ENCODE results near the gene EVC. TPM values are rescaled to one million over a fixed set of nuclear protein-coding genes. Genes with fewer than 3 reads are reported as not detected.
"Not testable (repeated sequence)": the region's sequence is repeated elsewhere in the genome, so short reads cannot be mapped to it uniquely, and the experiment has no call there.

EVC gene
- total and polyA plus RNA-seq, 5 experiments from 2014 or later = 0.05 TPM; not detected in 4

DNA sequence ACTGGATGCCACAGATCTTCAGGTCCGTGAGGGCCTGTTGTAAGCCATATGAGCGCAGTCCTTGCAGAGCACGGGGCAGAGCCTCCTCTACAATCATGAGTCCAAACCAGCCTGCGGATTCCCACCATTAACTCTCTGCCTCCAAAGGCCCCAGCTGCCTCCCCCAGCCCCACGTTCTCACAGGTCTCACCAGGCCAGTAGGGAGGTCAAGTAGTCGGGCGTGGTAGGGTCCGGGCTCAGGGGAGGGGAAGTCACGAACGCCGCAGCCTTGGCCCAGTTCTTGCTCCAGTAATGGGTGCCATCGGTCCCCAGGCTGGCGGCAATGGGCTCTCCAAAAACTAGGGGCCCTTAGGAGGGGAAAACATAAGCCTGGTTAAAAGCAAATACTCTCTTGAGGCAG lies 128.3 kb downstream of the EVC start:
- no peak for ATAC-seq
- Mint-ChIP-seq H3K4me3 (no peak overlapping the region), H3K36me3 (no peaks in the 10 kb centered on the region)

DNA sequence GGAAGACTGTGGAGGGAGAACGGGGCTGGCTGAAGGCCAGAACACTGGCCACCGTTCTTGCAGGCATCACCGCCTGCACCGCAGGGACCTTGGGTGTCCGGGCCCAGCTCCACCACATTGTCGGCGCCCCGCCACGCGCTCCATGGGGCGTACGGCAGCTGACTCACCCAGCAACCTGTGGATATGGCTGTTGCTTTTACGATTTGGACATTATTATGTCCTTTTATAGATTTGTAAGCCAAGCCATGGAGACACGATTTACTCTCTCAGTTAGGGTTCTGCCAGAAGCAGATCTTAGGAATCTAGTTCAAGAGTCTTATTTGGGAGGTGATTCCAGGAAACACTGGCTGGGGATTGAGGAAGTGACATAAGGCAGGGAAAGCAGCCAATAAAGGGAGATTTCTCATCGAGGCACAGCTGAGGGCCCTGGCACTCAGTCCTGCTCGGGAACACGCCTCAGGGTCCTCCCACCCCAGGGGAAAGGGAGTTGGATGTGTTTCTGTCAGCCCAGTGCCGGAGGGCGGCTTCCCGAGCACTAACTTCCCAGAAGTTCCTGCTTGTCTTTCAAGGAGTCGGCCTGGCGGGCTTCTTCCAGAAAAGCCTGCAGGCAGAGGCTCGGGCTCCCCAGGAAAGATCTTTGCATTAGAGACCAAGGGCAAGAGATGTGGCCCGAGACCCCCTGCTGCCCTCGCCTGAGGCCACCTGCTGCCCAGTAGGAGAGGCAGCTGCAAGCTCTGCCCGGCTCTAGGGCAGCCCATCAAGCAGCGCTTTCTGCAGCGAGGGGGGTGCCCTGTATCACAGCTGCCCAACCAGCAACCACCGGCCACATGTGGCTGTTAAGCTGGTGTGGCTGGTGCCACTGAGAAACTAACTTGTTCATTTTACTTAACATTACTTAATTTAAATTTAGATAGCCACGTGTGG lies 129.0 kb downstream of the EVC start:
- ATAC-seq (no peak), DNase-seq (no peak)
- Mint-ChIP-seq H3K9me3 (peaks cover 0 to 10% (median 0%) of the 10 kb centered on the region in 9 donors), H3K4me1 (peaks cover 0 to 4% (median 0%) of the 10 kb centered on the region in 4 donors), H3K27ac (peak overlapping the region in 1 of 10 donors; percentile 67), H3K4me3 (no peak overlapping the region), H3K27me3 (peaks cover 0 to 10% (median 0%) of the 10 kb centered on the region in 5 donors), H3K36me3 (no peaks in the 10 kb centered on the region)
- POLR2A ChIA-PET = no interaction called here

More for the DNA sequence above, 128.3 kb downstream of the EVC start:
- peaks cover 0 to 4% (median 0%) of the 10 kb centered on the region in 4 donors for H3K4me1 Mint-ChIP-seq
- DNase-seq = no peak
- peak overlapping the region in 1 of 10 donors; percentile 67 for H3K27ac Mint-ChIP-seq
- H3K9me3 Mint-ChIP-seq = peaks cover 0 to 10% (median 0%) of the 10 kb centered on the region in 9 donors
- POLR2A ChIA-PET = no interaction called here
- H3K27me3 Mint-ChIP-seq = peaks cover 0 to 10% (median 0%) of the 10 kb centered on the region in 5 donors

DNA sequence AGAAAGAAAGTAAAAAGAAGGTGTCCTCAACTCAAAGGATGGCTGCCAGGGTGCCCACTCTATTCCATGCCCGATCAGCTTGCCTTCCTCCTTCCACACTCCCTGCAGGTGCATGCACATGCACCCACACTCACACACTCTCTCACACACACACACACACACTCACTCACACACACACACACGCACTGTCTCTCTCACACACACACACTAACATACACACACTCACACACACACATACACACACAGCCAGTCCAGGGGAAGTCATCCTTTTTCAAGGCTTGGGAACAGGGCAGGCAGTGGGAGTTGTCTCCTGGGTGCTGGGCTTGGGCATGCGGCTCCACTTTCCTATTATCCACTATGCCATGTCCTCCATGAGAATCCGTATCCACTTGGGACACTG lies 131.5 kb downstream of the EVC start:
- Mint-ChIP-seq H3K36me3 (no peaks in the 10 kb centered on the region), H3K27me3 (peaks cover 0 to 5% (median 0%) of the 10 kb centered on the region in 5 donors), H3K27ac (peak overlapping the region in 1 of 10 donors; percentile 8), H3K4me3 (no peak overlapping the region), H3K4me1 (peaks cover 0 to 4% (median 0%) of the 10 kb centered on the region in 4 donors), H3K9me3 (peaks cover 0 to 10% (median 0%) of the 10 kb centered on the region in 9 donors)
- POLR2A ChIA-PET = no interaction called here
- DNase-seq (no peak), ATAC-seq (no peak)

DNA sequence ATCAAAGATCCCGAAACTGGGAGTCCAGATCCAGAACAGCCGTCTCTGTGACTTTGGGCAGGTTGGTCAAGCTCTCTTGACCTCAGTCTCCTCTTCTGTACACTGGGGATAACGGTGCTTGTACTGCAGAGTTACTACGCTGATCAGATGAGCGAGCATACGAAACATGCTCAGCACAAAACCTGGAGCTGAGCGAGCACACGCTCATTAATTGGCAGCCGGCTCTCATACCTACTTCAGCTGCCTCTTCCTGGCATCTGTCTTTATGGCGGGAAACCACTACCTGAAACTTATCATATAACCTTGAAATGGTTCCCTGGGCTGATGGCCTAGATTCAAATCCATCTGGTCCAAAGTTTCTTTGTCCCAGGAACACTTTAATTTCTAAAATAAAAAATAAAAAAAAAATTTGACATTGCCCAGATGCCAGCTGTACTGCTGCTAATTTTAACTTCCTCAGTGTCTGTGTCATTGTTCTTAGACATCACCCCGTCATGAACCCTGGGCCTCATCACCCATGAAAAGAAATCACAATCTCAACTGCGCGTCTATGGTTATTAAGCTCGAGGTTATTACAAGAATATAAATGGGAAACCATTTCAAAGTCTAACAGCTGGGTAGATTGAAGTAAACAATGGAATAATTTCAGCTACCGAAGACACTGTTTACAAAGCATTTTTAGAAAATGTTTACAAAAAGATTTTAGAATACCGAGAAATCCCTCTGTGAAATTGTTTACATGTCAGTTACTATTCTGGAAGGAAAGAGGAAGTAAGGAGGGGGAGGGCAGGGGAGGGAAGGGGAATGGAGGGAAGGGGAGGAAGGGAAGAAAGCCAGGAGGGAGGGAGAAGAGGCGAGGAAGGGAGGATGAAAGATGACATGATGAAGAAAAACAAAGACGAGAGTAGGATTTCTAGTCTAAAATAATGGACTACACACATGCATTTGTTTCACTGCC lies 132.9 kb downstream of the EVC start:
- H3K4me3 Mint-ChIP-seq = no peak overlapping the region
- POLR2A ChIA-PET = no interaction called here
- H3K9me3 Mint-ChIP-seq = peaks cover 0 to 10% (median 0%) of the 10 kb centered on the region in 9 donors
- H3K27ac Mint-ChIP-seq = no peak overlapping the region
- DNase-seq (no peak), ATAC-seq (no peak)
- peaks cover 0 to 15% (median 5%) of the 10 kb centered on the region in 5 donors for H3K27me3 Mint-ChIP-seq
- H3K36me3 Mint-ChIP-seq = no peaks in the 10 kb centered on the region
- peaks cover 0 to 4% (median 0%) of the 10 kb centered on the region in 4 donors for H3K4me1 Mint-ChIP-seq

DNA sequence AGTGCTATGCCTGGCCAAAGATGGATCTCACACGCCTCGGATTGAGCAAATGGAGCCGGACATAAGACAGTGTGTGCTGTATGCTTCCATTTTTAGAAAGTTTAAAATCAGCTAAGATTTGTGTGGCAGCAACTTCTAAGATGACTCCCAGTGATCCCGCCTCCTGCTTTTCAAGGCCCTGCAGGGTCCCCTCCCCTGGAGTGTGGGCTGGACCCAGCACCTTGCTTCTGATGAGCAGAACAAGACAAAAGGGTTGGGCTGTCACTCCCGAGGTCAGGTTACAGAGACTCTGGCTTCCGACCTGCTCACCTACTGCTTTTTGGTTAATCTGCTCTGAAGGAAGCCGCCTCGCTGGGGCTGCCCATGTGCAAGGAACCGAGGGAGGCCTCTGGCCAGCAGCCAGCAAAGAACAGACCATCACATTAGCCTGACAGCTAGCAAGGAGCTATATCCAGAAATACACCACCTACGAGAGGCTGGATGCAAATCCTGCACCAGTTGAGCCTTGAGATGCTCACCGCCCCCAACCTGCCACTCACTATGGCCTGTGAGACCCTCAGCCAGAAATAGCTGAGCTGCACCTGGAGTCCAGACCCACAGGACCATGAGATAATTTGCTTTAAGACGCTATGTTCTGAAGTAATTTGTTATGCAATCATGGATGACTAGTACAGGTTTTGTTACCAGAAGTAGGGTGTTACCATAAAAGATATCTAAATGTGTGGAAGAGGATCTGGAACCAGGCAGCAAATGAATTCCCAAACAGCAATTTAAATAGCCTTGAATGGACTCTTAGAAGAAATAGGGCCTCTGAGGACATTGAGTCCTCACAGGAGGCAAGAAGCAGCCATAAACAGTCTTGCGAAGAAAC lies 134.3 kb downstream of the EVC start:
- peaks cover under 1 to 20% (median 6%) of the 10 kb centered on the region in 5 donors for H3K27me3 Mint-ChIP-seq
- H3K27ac Mint-ChIP-seq = peak overlapping the region in 1 of 10 donors; percentile 1
- H3K9me3 Mint-ChIP-seq = peaks cover 0 to 10% (median 0%) of the 10 kb centered on the region in 9 donors
- H3K4me3 Mint-ChIP-seq = no peak overlapping the region
- POLR2A ChIA-PET = no interaction called here
- DNase-seq = no peak
- H3K36me3 Mint-ChIP-seq = no peaks in the 10 kb centered on the region
- ATAC-seq = no peak
- H3K4me1 Mint-ChIP-seq = peaks cover 0 to 4% (median 0%) of the 10 kb centered on the region in 4 donors

DNA sequence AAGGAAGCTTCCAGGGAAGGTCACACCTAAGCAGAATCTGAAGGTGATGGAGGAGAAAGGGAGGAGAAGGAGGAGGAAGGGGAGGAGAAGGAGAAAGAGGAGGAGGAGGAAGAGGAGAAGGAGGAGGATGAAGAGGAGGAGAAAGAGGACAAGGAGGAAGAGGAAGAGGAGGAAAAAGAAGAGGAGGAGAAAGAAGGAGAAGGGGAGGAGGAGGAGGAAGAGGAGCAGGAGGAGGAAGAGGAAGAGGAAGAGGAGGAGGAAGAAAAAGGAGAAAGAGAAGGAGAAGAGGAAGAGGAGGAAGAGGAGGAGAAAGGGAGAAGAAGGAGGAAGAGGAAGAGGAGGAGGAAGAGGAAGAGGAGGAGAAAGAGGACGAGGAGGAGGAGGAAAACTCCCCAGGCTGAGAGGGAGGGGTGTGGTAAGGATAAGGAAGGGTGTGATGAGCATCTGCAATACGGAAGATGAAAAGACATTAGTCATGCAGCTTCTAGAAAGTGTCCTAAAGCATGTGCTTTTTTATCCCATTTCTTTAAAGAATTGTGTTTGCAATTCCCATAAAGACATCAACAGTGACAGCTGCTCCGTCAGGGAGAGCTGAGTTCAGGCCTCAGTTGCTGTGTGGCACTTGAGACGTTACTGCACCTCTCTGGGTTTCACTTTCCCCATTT lies 140.8 kb downstream of the EVC start:
- Mint-ChIP-seq H3K9me3 (no peaks in the 10 kb centered on the region), H3K4me3 (no peak overlapping the region), H3K36me3 (no peaks in the 10 kb centered on the region), H3K4me1 (no peaks in the 10 kb centered on the region), H3K27ac (no peak overlapping the region), H3K27me3 (peaks cover 6 to 36% (median 17%) of the 10 kb centered on the region in 5 donors)
- ATAC-seq (no peak), DNase-seq (no peak)
- POLR2A ChIA-PET = no interaction called here

DNA sequence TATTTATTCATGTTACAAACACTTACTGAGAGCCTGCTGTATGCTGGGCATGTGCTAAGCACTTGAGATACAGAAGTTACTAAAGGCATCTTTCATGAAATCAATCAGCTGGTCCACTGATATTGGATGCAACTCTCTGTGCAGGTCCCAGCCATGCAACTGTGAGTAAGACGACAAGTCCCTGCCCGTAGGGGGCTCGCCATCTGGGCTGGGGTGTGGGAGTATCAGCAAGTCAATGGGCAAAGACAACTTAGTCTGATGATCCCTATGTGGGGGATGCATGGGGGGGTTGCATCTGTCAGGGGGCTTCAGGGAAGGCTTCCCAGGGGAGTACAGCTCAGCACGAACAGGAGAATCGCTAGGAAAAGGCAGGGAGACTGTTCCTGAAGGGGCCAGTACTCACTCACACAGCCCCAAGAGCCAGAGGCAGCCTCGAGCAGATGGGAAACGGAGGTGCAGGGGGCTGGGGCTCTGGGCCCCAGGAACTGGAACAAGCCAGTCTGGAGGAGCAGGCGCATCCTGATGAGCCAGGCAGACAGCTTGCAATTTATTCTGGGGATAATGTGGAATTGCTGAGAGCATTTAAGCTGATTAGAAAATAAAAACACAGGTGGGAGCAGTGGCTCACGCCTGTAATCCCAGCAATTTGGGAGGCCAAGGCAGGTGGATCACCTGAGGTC lies 141.7 kb downstream of the EVC start:
- Mint-ChIP-seq H3K4me3 (no peak overlapping the region), H3K27ac (no peak overlapping the region), H3K27me3 (peaks cover 6 to 36% (median 17%) of the 10 kb centered on the region in 5 donors), H3K36me3 (no peaks in the 10 kb centered on the region), H3K4me1 (no peaks in the 10 kb centered on the region), H3K9me3 (no peaks in the 10 kb centered on the region)
- POLR2A ChIA-PET = no interaction called here
- DNase-seq = no peak
- no peak for ATAC-seq

DNA sequence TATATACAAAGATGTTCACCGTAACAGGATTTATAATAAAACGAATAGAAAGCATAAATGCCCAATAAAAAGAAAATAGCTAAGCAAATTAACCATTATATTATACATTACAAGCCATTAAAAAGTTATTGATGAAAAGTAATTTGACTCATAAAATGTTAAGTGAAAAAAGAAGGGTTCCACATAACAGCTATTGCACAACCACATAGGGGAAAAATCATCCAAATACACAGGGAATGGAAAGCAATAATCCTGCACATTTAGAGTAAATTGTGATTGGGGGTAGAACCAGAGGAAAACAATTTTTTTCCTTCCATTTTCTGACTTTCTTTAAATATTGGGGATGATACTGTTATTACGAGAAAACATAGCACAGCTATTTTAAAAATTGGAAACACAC lies 143.9 kb downstream of the EVC start:
- Mint-ChIP-seq H3K4me1 (no peaks in the 10 kb centered on the region), H3K9me3 (peaks cover 0 to 3% (median 0%) of the 10 kb centered on the region in 9 donors), H3K36me3 (no peaks in the 10 kb centered on the region), H3K27ac (no peak overlapping the region), H3K27me3 (peaks cover 6 to 19% (median 14%) of the 10 kb centered on the region in 5 donors), H3K4me3 (no peak overlapping the region)
- POLR2A ChIA-PET = no interaction called here
- DNase-seq (no peak), ATAC-seq (no peak)

DNA sequence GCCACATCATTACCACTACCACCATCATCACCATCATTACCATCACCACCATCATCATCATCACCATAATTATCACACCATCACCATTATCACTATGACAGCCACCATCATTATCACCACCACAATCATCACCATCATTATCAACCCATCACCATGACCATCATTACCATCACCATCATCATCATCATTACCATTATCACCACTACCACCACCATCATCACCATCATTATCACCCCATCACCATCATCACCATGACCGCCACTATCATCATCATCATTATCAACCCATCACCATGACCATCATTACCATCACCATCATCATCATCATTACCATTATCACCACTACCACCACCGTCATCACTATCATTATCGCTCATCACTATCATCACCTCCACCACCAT lies 145.4 kb downstream of the EVC start:
- H3K27ac Mint-ChIP-seq, H3K27me3 Mint-ChIP-seq, H3K36me3 Mint-ChIP-seq, DNase-seq, ATAC-seq, H3K4me1 Mint-ChIP-seq, POLR2A ChIA-PET, H3K4me3 Mint-ChIP-seq, H3K9me3 Mint-ChIP-seq: not testable (repeated sequence)

DNA sequence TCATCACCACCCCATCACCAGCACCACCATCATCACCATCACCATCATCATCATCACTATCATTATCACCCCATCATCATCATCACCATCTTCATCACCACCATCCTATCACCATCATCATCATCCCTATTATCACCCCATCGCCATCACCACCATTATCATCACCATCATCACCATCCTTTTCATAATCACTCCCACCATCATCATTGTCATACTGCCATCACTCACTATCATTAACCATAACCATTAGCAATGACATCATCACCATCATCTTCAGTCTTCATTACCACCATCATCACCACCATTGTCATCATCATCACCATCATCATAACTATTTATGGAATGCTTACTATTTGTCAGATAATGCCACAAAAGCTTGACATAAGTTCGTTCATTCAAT lies 146.2 kb downstream of the EVC start:
- no peaks in the 10 kb centered on the region for H3K4me1 Mint-ChIP-seq
- H3K36me3 Mint-ChIP-seq = no peaks in the 10 kb centered on the region
- DNase-seq (no peak), ATAC-seq (no peak)
- H3K27me3 Mint-ChIP-seq = peaks cover 2 to 5% (median 4%) of the 10 kb centered on the region in 5 donors
- POLR2A ChIA-PET = no interaction called here
- H3K9me3 Mint-ChIP-seq = peaks cover 0 to 3% (median 0%) of the 10 kb centered on the region in 9 donors
- no peak overlapping the region for H3K4me3 Mint-ChIP-seq
- H3K27ac Mint-ChIP-seq = no peak overlapping the region

DNA sequence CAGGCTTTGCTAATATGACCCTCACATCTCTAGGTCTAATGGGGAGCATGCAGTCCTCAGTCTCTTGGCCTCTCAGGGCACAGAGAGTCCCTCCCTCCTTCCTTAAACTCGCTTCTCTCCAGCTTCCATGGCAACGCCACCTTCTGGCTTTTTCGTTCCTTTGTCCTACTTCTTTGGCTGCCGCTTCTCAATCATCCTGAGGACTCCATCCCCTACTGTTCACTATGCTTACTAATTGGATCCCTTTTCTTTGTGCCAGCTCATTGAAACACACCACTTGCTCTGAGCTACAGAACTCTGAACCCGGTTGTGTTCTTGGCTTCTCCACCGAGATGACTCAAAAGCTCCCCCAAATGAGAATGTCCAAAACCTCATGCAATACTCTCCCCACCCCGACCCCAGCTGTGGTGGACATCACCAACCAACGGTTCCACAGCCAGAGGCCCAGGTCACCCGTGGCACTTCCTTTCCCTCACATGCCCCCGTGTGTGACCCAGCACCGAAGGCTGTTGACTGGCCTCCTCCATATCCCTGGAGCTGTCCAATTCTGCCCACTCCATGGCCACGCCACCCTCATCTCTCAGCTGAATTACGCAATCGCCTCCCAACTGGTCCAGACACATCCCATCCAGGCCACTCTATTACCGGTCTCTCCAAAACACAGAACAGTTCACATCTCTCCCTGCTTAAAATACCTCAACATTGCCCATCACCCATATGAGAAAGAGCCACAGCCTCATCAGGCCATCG lies 147.2 kb downstream of the EVC start:
- no peak overlapping the region for H3K4me3 Mint-ChIP-seq

More for the DNA sequence above, 147.2 kb downstream of the EVC start:
- DNase-seq (no peak), ATAC-seq (no peak)
- POLR2A ChIA-PET = no interaction called here
- H3K4me1 Mint-ChIP-seq = no peaks in the 10 kb centered on the region
- H3K36me3 Mint-ChIP-seq = no peaks in the 10 kb centered on the region
- peaks cover 0 to 10% (median 5%) of the 10 kb centered on the region in 5 donors for H3K27me3 Mint-ChIP-seq
- H3K27ac Mint-ChIP-seq = no peak overlapping the region
- peaks cover 0 to 3% (median 0%) of the 10 kb centered on the region in 9 donors for H3K9me3 Mint-ChIP-seq

Measured in naive thymus-derived CD8-positive, alpha-beta T cell (primary cell).